NCI-H2227 (cell line): Measurements from ENCODE around the gene TMEM253.

Experiments used
- DNase-seq: peaks from one replicate; lab custom pipeline; 2025; ENCODE audit not compliant: unreplicated experiment; lab: John Stamatoyannopoulos, UW

Gene TMEM253

DNA sequence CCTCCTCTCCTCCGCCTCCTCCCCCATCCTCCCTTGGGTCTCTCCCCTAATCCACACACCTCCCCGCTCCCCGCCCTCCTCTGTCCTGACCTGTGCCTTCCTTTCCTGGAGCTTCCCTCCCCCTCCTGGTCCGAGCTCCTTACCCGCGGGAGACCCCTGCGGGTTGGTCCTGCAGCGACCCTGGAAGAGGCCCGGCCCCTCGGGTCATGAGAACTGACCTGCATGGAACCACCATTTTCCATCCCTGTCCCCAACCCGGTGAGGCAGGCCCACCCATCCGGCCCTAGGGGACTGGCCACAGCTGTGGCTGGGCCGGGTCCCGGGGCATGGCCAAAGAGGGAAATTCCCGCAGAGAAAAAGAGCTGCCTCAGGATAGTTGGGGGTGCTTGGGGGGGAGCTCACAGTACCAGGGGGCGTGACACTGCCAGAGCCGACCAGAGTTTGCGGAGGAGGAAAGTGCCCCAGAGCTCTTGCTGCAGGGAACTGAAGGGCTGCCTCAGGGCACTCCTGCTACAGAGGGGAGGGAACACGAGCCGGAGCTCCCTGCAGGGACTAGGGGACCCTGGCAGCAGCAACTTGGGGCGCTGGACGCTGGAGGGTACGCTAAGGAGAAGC is 30.1 kb upstream of the TMEM253 start:
- peak; percentile 67 for DNase-seq

- DNase-seq: peak; percentile 90
Measured at GRCh38 chr14:21071225-21072030, 29.4 kb upstream of the TMEM253 start.

- DNase-seq: peak; percentile 24
Measured at GRCh38 chr14:21072031-21072473, 28.8 kb upstream of the TMEM253 start.

- no peak for DNase-seq
Measured at GRCh38 chr14:21072781-21073339, 28.0 kb upstream of the TMEM253 start.

GRCh38 chr14:21073921-21074320 is 26.9 kb upstream of the TMEM253 start:
- DNase-seq: no peak

DNA sequence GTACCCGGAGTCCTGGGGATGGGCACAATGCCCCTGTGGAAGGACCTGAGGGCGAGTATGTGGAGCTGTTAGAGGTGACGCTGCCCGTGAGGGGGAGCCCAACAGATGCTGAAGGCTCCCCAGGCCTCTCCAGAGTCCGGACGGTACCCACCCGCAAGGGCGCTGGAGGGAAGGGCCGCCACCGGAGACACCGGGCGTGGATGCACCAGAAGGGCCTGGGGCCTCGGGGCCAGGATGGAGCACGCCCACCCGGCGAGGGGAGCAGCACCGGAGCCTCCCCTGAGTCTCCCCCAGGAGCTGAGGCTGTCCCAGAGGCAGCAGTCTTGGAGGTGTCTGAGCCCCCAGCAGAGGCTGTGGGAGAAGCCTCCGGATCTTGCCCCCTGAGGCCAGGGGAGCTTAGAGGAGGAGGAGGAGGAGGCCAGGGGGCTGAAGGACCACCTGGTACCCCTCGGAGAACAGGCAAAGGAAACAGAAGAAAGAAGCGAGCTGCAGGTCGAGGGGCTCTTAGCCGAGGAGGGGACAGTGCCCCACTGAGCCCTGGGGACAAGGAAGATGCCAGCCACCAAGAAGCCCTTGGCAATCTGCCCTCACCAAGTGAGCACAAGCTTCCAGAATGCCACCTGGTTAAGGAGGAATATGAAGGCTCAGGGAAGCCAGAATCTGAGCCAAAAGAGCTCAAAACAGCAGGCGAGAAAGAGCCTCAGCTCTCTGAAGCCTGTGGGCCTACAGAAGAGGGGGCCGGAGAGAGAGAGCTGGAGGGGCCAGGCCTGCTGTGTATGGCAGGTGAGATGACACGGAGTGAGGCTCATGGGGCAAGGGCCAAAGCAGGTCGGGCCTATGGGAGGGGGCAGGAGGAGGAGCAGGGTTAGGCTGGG is 26.2 kb upstream of the TMEM253 start:
- no peak for DNase-seq

- no peak for DNase-seq
Measured at GRCh38 chr14:21075719-21076437, 25.0 kb upstream of the TMEM253 start.

- DNase-seq: no peak
Measured at GRCh38 chr14:21077672-21078071, 23.2 kb upstream of the TMEM253 start.

- no peak for DNase-seq
Measured at GRCh38 chr14:21078287-21078686, 22.6 kb upstream of the TMEM253 start.

DNA sequence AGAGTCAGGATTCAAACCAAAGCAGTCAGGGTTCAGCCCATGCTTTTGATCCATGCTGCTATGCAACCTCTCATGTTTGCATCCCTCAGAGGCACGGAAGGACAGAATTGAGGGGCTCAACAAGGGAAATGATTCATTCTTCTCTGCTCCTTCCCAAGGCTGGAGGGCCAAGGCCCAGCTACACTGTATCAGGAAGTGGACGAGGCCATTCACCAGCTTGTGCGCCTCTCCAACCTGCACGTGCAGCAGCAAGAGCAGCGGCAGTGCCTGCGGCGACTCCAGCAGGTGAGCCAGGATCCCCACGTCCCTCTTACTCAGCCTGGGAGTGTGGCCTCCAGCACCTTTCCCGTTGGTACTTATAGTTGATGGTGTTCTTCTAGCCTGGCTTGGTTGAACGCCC is 22.1 kb upstream of the TMEM253 start:
- DNase-seq: no peak

- DNase-seq: no peak
Measured at GRCh38 chr14:21081521-21082142, 19.2 kb upstream of the TMEM253 start.

- no peak for DNase-seq
Measured at GRCh38 chr14:21083565-21084325, 17.1 kb upstream of the TMEM253 start.

- DNase-seq: no peak
Measured at GRCh38 chr14:21084396-21084795, 16.5 kb upstream of the TMEM253 start.

DNA sequence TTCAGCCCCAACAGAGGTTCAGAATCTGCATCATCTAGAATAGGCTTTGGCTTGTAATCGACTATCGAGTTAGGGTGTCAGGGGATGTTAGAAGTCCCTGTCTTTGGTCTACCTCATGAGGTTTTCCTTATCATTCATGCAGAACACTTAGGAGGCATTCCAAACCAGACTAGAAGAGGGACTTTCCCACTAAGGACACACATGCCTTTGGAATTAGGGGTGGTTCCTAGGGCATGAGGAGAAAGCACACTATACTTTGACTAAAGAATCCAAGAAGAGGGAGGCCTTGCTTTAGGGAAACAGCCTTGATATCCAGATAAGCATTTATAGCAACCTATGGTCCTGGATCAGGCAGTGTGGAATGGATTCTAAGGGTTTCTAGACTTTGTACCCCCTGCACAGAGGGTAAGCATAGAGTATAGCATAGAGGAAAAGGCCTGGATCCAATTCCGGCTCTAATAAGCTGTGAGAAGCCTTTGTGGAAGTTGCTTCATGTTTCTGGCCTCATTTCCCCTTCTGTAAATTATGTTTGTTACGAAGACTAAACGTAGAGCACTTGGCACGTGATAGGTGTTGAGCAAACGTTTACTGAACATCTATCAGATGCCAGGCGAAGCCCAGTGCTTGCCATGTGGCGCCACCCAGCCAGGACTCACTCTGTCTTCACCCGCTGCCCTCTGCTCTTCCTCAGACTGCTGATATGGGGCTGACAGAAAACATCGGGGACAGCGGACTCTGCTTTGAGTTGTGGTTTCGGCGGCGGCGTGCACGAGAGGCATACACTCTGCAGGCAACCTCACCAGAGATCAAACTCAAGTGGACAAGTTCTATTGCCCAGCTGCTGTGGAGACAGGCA is 15.6 kb upstream of the TMEM253 start:
- DNase-seq: no peak

DNA sequence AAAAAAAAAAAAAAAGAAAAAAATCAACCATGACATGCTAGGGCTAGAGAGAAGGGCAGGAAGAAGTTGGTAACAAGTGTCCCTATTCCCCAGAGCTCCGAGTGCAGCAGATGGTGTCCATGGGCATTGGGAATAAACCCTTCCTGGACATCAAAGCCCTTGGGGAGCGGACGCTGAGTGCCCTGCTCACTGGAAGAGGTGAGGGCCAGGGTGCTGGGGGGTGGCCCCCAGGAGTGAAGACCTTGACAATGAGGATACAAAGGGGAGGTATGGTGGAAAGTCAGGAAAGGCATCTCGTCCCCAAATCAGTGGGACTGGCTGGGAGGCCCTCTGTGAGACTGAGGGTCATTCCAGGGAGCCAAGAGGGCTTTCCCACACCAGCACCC is 14.0 kb upstream of the TMEM253 start:
- no peak for DNase-seq

- DNase-seq: peak; percentile 95
Measured at GRCh38 chr14:21087294-21088091, 13.4 kb upstream of the TMEM253 start.

DNA sequence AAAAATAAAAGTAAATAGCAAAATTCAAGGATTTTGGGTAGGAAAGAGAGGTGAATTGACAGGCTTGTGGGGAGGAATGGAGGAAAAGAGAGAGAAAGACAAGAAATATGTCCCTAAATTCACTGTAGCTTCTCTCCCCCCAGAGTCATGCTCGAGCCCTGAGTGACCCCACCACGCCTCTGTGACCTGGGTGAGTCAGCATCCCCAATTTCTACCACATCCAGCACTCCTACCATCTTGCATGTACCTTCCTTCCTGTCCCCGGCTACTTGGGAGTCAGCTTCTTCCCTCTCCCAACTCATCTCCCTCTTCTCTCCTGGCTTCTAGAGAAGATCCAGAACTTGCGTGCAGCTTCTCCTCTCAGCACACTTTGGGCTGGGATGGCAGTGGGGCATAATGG is 12.2 kb upstream of the TMEM253 start:
- DNase-seq: no peak

DNA sequence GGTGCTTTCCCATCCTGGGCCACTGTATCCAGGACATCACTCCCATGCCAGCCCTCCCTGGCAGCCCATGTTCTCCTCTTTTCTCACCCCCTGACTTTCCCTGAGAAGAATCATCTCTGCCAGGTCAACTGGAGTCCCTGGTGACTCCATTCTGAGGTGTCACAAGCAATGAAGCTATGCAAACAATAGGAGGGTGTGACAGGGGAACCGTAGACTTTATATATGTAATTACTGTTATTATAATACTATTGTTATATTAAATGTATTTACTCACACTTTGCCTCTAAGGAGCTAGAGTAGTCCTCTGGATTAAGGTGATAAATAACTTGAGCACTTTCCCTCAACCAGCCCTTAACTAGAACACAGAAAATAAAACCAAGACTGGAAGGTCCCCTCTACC is 11.6 kb upstream of the TMEM253 start:
- no peak for DNase-seq
